Retina (tissue), 1 donor: ENCODE results near the gene PML.
"Not testable (repeated sequence)": the region's sequence is repeated elsewhere in the genome, so short reads cannot be mapped to it uniquely, and the experiment has no call there.

Experiments
- DNase-seq: peaks from one replicate; pipeline ENCODE4 v3.0.0-alpha.2; 2016

The PML gene

DNA sequence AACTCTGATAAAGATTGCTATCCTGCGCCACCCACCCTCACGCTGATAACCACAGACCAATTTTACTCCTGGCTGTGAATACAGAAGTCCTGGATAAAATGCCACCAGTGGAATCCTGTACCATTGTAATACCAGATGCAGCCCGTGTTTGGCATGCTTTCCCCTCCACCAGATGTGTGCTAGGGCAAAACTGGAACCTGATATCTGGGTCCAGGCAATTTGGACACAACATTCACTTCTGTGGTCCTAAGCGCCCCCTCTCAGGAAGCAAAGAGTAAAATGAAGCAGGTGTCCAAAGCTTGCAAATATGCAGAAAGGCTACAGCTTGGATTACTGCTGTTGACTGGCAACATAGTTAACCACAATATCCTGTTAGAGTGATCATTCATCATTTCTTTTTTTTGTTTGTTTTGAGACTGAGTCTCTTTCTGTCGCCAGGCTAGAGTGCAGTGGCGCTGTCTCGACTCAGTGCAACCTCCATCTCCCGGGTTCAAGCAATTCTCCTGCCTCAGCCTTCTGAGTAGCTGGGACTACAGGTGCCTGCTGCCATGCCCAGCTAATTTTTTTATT, 35.4 kb upstream of the PML start:
- DNase-seq: no peak

DNA sequence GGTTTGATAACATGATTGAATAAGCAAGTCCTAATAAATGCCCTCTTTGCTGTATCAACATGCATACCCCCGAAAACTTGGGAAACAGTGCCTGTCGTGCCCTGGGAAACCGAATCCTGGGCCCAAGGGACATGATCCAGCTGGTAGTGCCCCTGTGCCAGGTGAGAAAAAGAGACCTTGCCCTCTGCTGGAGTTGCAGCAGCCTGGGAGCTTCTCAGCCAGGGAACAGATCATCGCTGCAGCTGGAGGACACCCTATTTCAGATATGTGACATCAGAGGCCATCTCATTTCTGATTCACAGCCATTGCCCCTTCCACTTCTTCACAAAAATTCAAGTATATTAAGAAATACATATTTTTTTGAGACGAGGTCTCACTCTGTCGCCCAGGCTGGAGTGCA, 34.7 kb upstream of the PML start:
- DNase-seq: no peak

- not testable (repeated sequence) for DNase-seq
Measured at GRCh38 chr15:73960472-73961070, 33.9 kb upstream of the PML start.

DNA sequence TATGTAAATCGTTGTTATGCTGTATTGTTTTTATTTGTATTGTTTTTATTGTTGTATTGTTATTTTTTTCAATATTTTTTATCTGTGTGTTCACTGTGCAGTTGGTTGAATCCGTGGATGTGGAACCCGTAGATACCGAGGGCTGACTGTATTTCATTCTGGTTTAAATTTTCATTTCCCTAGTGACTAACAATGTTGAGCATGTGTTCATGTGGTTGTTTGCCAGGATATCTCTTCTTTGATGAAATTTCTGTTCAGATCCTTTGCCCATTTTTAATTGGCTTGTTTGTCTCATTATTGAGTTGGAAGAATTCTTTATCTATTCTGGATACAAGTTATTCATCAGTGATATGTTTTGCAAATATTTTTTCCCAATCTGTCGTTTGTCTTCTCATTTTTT, 32.1 kb upstream of the PML start:
- DNase-seq: no peak

DNA sequence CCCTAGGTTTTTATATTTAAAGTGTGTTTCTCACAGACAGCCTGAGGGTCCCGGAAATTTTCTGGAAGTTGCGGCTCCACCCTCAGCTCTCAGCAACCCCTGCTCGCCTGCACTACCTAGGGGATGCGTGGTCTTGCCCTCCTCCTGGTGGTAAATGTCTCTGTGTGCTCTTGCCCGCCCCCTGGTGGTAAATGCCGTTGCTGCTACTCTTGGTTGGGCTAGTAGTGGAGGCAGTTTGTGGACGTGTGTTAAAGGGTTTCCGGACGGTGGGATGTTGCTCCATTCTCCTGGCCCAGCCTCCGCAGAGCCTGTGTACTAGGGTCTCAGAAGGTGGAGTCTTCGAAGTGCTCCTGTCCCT, 29.8 kb upstream of the PML start:
- peak; percentile 92 for DNase-seq

GRCh38 chr15:73965094-73965757, 29.3 kb upstream of the PML start:
- no peak for DNase-seq

DNA sequence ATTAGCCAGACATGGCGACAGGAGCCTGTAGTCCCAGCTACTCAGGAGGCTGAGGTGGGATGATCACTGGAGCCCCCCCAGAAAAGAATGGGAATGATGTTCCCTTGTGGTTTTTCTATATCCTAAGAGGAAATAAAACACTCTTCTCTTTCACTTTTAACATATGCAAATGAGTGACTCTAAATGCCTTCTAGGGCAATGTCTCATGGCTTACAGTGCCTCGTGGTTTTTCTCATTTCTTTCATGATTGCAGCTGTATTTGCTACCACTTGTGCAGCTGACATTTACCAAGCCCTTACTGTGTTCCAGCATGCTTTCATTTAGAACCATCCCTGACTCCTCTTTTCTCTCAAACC, 28.8 kb upstream of the PML start:
- no peak for DNase-seq

GRCh38 chr15:73968461-73968860, 26.1 kb upstream of the PML start:
- no peak for DNase-seq

GRCh38 chr15:73969151-73969759, 25.3 kb upstream of the PML start:
- DNase-seq: no peak

- peak; percentile 94 for DNase-seq
Measured at GRCh38 chr15:73972984-73973682, 21.4 kb upstream of the PML start.

GRCh38 chr15:73973683-73974200, 20.8 kb upstream of the PML start:
- DNase-seq: not testable (repeated sequence)

DNA sequence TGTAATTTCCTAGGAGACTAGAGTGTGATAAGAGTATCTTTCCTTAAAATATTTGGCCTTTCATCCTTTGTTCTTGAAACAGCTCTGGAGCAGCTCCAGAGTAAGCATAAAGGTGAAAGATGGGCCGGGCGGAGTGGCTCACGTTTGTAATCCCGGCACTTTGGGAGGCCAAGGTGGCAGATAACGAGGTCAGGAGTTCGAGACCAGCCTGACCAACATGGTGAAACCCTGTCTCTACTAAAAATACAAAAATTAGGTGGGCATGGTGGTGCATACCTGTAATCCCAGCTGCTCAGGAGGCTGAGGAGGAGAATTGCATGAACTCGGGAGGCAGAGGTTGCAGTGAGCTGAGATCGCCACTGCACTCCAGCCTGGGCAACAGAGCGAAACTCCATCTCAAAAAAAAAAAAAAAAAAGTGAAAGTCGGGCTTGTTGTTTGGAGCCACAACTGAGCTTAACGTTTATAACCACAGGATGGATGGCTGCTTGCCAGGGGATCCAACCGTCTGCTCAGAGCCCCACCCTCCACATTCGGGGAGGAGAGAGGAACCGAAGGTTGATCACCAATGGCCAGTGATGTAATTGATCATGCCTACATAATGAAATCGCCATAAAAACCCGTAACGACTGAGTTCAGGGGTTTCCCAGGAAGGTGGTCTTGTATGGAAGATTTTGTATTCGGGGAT, 18.9 kb upstream of the PML start:
- DNase-seq: not testable (repeated sequence)

- no peak for DNase-seq
Measured at GRCh38 chr15:73978896-73979295, 15.6 kb upstream of the PML start.

GRCh38 chr15:73979636-73980035, 14.9 kb upstream of the PML start:
- DNase-seq: no peak

- DNase-seq: no peak
Measured at GRCh38 chr15:73981761-73982221, 12.7 kb upstream of the PML start.

DNA sequence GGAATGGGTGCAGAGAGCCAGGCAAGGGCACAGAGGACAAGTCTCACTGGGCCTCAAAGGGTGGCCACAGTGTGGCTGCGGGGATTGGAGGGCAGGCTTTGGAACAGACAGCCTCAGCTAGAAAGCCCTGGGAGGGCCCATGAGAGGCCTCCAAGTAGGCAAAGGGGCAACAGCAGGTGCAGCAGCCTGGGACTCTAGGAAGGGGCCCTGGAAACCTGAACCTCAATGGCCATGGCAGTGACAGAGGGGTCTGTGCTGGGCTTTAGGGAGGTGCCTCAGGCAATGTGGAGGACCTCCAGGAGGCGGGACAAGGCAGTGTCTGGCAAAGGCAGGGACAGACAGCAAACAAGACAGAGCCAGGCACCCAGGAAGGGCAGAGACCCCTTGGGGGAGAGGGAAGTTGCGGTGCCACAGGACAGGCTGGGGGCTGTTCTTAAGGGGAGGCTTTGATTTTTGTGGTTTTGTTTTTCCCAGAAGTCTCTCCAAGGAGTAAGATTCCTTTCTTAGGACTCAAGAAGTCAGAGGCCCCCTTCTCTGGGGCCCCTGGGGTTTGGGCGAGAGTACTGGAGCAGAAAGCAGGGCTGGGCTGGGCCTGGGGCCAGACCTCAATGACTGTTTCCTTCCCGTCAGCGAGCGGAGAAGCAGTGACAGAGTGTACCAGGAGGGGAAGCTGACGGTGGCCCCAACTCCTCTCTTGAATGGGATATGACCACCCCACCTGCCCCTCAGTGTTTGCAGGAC, 12.1 kb upstream of the PML start:
- peak; percentile 59 for DNase-seq

DNA sequence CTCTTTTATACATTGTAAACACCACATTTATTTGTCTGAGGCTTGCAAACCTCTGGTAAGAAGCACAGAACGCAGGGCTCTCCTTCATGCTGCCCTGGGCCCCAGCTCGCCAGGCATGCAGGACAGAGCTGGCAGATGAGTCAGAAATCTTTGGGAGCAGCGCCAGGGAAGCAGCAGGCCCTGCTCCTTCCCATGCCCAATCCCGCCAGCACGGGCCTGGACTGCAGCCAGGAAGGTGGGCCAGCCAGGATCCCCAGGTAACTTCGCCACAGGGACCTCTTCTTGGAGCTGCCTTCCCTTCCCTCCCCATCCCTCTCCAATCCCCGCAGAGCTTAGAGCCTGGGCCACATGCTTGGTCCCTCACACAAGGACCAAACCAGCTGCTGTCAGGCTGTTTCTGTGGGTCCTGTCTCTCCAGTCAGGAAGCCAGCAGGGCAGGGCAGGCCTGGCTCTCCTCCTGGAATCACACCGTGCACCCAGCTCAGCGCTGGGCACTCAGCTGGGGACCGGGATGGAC, 11.2 kb upstream of the PML start:
- no peak for DNase-seq

- DNase-seq: no peak
Measured at GRCh38 chr15:73983773-73984172, 10.7 kb upstream of the PML start.

DNA sequence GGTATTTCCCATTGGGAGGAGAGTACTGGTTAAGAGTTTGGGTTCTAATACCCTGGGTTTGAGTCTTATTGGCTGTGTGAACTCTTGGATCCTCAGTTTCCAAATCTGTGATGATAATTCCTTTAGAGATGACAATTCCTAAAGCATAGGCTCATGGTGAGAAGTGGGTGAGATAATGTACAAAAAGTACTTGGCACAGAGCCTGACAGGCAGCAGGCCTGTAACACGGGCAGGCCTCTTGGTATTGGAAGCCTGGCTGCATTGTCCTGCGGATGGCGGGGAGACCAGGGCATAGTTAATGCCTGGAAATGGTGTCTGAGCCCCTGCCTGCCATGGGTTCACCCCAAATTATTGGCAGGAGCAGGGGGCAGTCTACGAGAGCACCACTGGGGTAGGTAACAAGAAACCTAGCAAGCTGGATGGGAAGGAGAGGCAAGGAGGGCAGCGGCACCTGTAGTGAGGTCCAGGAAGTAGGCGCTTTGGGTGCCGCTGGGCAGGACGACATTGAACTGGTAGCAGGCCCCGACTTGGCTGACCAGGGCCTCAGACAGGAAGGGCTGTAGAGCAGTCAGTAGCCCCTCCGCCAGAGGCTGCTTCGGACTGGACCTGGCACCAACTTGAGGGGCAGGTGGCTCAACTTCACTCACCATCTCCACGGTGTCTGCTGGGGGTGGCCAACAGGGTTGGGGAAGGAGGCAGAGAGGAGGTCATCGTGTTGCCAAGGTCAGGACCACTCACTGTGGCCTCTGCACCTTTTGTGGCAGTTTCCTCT, 10.1 kb upstream of the PML start:
- no peak for DNase-seq

- DNase-seq: no peak
Measured at GRCh38 chr15:73985101-73985873, 9.2 kb upstream of the PML start.
